Liver (tissue), 3 donors: ENCODE measurements around the gene DMPK.

Experiments used
- ATF3 ChIP-seq: IDR thresholded peaks from 2 replicates; pipeline ENCODE4 v1.6.1; 2016; ENCODE audit warnings: antibody characterized with exemption
- CTCF ChIP-seq: fragments of 150-350 bp; IDR thresholded peaks from 2 replicates; pipeline ENCODE4 v1.5.1; 2017; ENCODE audit warnings: improper control_type of control experiment, low read depth, low read length; ENCODE audit not compliant: missing input control
- EGR1 ChIP-seq, 2 donors: IDR thresholded peaks; 2 replicates each; pipeline ENCODE4 v1.6.1; 2016 to 2018; ENCODE audit warnings: antibody characterized with exemption in 2 of 2, low read depth in 2 of 2
- GABPA ChIP-seq, 2 donors: IDR thresholded peaks in 1 of 2; conservative IDR thresholded peaks in 1 of 2; 2 replicates each; pipeline ENCODE4 v1.6.1; 2016; ENCODE audit warnings: antibody characterized with exemption in 2 of 2, mild to moderate bottlenecking in 1 of 2, moderate library complexity in 1 of 2
- HNF4G ChIP-seq: IDR thresholded peaks from 2 replicates; pipeline ENCODE4 v1.6.1; 2016; ENCODE audit warnings: antibody characterized with exemption
- REST ChIP-seq: IDR thresholded peaks from 2 replicates; pipeline ENCODE4 v1.6.1; 2016; ENCODE audit warnings: antibody characterized with exemption, mild to moderate bottlenecking
- RXRA ChIP-seq, 2 donors: IDR thresholded peaks; 2 replicates each; pipeline ENCODE4 v1.6.1; 2017 to 2018; ENCODE audit warnings: antibody characterized with exemption in 2 of 2, mild to moderate bottlenecking in 1 of 2
- TAF1 ChIP-seq: conservative IDR thresholded peaks from 2 replicates; pipeline ENCODE4 v1.6.1; 2016; ENCODE audit warnings: antibody characterized with exemption, mild to moderate bottlenecking
- YY1 ChIP-seq: IDR thresholded peaks from 2 replicates; pipeline ENCODE4 v1.6.1; 2016; ENCODE audit warnings: antibody characterized with exemption, mild to moderate bottlenecking
- donor health status: healthy.
- donor health status: healthy.

GRCh38 chr19:45764475-45764874 is 17.8 kb downstream of the DMPK start:
- no peak for TF ChIP-seq CTCF
- no peak for TF ChIP-seq REST
- TF ChIP-seq HNF4G = no peak
- TF ChIP-seq TAF1 = no peak
- no peak for TF ChIP-seq YY1
- no peak for TF ChIP-seq RXRA (IDR thresholded peaks at IDR 0.05)
- no peak for TF ChIP-seq EGR1 (IDR thresholded peaks at IDR 0.05; ENCODE audit: low read depth in 2 of 2)
- TF ChIP-seq GABPA (IDR thresholded peaks at IDR 0.05 in 1 of 2, conservative IDR thresholded peaks at IDR 0.05 in 1 of 2) = no peak
- TF ChIP-seq ATF3 = no peak
